Measurements from ENCODE around the gene NPTXR. TPM values are rescaled to one million over a fixed set of nuclear protein-coding genes. Genes with fewer than 3 reads are reported as not detected.

NPTXR gene
- total RNA-seq, 1 donor from 2014 or later = 6.9 TPM

DNA sequence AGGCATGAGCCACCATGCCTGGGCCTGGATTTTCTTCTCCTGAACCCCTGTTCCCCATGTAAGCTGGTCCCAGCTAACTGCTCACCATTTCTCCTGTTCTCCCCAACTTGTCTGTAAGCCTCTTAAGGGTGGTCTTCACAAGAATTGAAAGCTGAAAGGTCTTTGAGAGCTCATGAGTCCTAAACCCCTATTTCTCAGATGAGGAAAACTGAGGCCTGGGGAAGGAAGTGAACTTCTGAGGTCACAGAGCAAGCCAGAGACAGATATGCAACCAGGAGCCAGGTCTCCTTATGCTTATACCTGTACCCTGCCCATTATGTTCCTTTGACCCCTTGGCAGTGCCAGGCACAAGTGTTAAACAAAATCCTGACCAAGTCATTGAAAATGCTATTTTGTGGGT lies 16.3 kb downstream of the NPTXR start:
- no peak for TF ChIP-seq CTCF (conservative IDR thresholded peaks at IDR 0.05)
- no peaks in the 10 kb centered on the region for H3K4me1 Mint-ChIP-seq (ENCODE audit: unreplicated experiment)

DNA sequence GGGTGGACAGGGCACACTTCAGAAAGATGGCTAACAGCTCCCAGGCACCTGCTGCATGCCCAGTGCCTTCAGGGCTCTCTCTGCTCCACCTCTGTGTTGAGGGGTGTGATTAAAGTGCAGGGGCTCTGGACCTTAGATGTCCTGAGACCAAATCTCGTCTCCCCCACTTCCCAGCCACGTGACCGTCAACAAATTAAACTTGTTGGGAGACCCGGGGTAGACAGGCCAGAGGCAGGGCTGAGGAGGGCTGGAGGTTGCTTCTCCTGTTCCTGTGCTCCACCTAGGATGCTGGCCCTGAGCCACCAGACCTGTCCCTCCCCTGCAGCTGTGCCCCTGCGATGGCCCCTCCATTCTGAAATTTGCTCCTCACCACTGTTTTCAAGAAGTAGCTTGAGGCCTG lies 17.0 kb downstream of the NPTXR start:
- no peak overlapping the region for H3K27ac Mint-ChIP-seq
- no peaks in the 10 kb centered on the region for H3K4me1 Mint-ChIP-seq (ENCODE audit: unreplicated experiment)
- no peak for DNase-seq (ENCODE audit: extremely low spot score, unreplicated experiment)
- H3K4me3 Mint-ChIP-seq = no peak overlapping the region
- H3K36me3 Mint-ChIP-seq = no peaks in the 10 kb centered on the region
- TF ChIP-seq CTCF (conservative IDR thresholded peaks at IDR 0.05) = no peak
- no peaks in the 10 kb centered on the region for H3K9me3 Mint-ChIP-seq
- peaks cover 4% of the 10 kb centered on the region for H3K27me3 Mint-ChIP-seq

More for the DNA sequence above, 16.3 kb downstream of the NPTXR start:
- H3K36me3 Mint-ChIP-seq = no peaks in the 10 kb centered on the region
- H3K27me3 Mint-ChIP-seq = peaks cover 4% of the 10 kb centered on the region
- no peak for DNase-seq (ENCODE audit: extremely low spot score, unreplicated experiment)
- no peak overlapping the region for H3K4me3 Mint-ChIP-seq
- H3K27ac Mint-ChIP-seq = no peak overlapping the region
- H3K9me3 Mint-ChIP-seq = no peaks in the 10 kb centered on the region

GRCh38 chr22:38826386-38826785 lies 17.4 kb downstream of the NPTXR start:
- DNase-seq (ENCODE audit: extremely low spot score, unreplicated experiment) = no peak
- Mint-ChIP-seq H3K4me1 (ENCODE audit: unreplicated experiment) (no peaks in the 10 kb centered on the region), H3K27me3 (peaks cover 4% of the 10 kb centered on the region), H3K36me3 (no peaks in the 10 kb centered on the region), H3K4me3 (no peak overlapping the region), H3K27ac (no peak overlapping the region), H3K9me3 (no peaks in the 10 kb centered on the region)
- TF ChIP-seq CTCF (conservative IDR thresholded peaks at IDR 0.05) = no peak

DNA sequence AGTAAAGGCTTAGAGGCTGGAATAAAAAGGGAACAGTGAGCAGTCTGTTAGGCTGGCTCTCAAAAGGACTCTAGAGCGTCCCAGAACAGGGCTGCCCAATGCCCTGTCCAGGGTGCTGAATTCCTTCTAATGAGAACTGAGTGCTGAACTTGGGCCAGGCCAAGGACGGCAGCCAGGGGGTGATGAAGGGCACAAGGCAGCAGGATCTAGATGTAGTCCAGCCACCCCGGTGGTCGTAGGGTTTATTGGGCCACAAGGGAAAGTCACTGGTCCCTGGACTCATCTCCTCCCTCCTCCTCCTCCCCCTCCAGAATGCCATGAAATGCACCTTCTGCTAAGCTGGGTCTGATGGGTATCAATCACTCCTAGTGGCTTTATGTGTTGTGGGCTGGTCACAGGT lies 19.2 kb downstream of the NPTXR start:
- no peaks in the 10 kb centered on the region for H3K4me1 Mint-ChIP-seq (ENCODE audit: unreplicated experiment)
- no peak overlapping the region for H3K4me3 Mint-ChIP-seq
- no peaks in the 10 kb centered on the region for H3K9me3 Mint-ChIP-seq
- TF ChIP-seq CTCF (conservative IDR thresholded peaks at IDR 0.05) = peak; percentile 73
- no peaks in the 10 kb centered on the region for H3K36me3 Mint-ChIP-seq
- DNase-seq (ENCODE audit: extremely low spot score, unreplicated experiment) = no peak
- H3K27me3 Mint-ChIP-seq = peaks cover 6% of the 10 kb centered on the region
- H3K27ac Mint-ChIP-seq = no peak overlapping the region

- TF ChIP-seq CTCF (conservative IDR thresholded peaks at IDR 0.05) = no peak
- no peak for DNase-seq (ENCODE audit: extremely low spot score, unreplicated experiment)
- H3K9me3 Mint-ChIP-seq = no peaks in the 10 kb centered on the region
- H3K4me3 Mint-ChIP-seq = no peak overlapping the region
- H3K4me1 Mint-ChIP-seq (ENCODE audit: unreplicated experiment) = no peaks in the 10 kb centered on the region
- H3K36me3 Mint-ChIP-seq = no peaks in the 10 kb centered on the region
- no peak overlapping the region for H3K27ac Mint-ChIP-seq
- peaks cover 11% of the 10 kb centered on the region for H3K27me3 Mint-ChIP-seq
These were observed 20.2 kb downstream of the NPTXR start for GRCh38 chr22:38823637-38824036.

GRCh38 chr22:38823076-38823475 lies 20.8 kb downstream of the NPTXR start:
- H3K4me3 Mint-ChIP-seq = no peak overlapping the region
- H3K36me3 Mint-ChIP-seq = no peaks in the 10 kb centered on the region
- TF ChIP-seq CTCF (conservative IDR thresholded peaks at IDR 0.05) = no peak
- no peak for DNase-seq (ENCODE audit: extremely low spot score, unreplicated experiment)
- peaks cover 14% of the 10 kb centered on the region for H3K27me3 Mint-ChIP-seq
- no peaks in the 10 kb centered on the region for H3K9me3 Mint-ChIP-seq
- H3K27ac Mint-ChIP-seq = no peak overlapping the region
- H3K4me1 Mint-ChIP-seq (ENCODE audit: unreplicated experiment) = no peaks in the 10 kb centered on the region
